ENCODE data around the gene GAS2L2.

The GAS2L2 gene

GRCh38 chr17:35790841-35791240, 37.8 kb upstream of the GAS2L2 start:
- ATAC-seq: no peak
- no peak for TF ChIP-seq TSHZ2 (CRISPR knock-in tag; IDR thresholded peaks at IDR 0.05)
- no peak for TF ChIP-seq PATZ1 (CRISPR knock-in tag; IDR thresholded peaks at IDR 0.05; ENCODE audit: borderline replicate concordance)
- no peak for TF ChIP-seq ZNF8 (CRISPR knock-in tag; IDR thresholded peaks at IDR 0.05)
- TF ChIP-seq PPARA (CRISPR knock-in tag; IDR thresholded peaks at IDR 0.05; ENCODE audit: borderline replicate concordance): no peak
- TF ChIP-seq ESRRG (CRISPR knock-in tag; IDR thresholded peaks at IDR 0.05): no peak
- TF ChIP-seq CREB5 (CRISPR knock-in tag; IDR thresholded peaks at IDR 0.05; ENCODE audit: low read depth): no peak
- no peak for TF ChIP-seq ZNF565 (CRISPR knock-in tag; conservative IDR thresholded peaks at IDR 0.05; ENCODE audit: low read depth)
- TF ChIP-seq ZFP30 (CRISPR knock-in tag; IDR thresholded peaks at IDR 0.05): no peak
- TF ChIP-seq TCF4 (CRISPR knock-in tag; IDR thresholded peaks at IDR 0.05; ENCODE audit: borderline replicate concordance): no peak
- no peak for TF ChIP-seq OSR1 (CRISPR knock-in tag; IDR thresholded peaks at IDR 0.05)
- no peak for TF ChIP-seq BACH2 (CRISPR knock-in tag; IDR thresholded peaks at IDR 0.05; ENCODE audit: borderline replicate concordance)
- TF ChIP-seq ZC3H10 (CRISPR knock-in tag; IDR thresholded peaks at IDR 0.05): no peak
- no peak for TF ChIP-seq ZNF70 (CRISPR knock-in tag; IDR thresholded peaks at IDR 0.05)
- no peak for TF ChIP-seq SNAI2 (CRISPR knock-in tag; IDR thresholded peaks at IDR 0.05)
- TF ChIP-seq RARB (CRISPR knock-in tag; IDR thresholded peaks at IDR 0.05): no peak
- no peak for TF ChIP-seq ARNTL (CRISPR knock-in tag; IDR thresholded peaks at IDR 0.05; ENCODE audit: borderline replicate concordance, low read depth)

GRCh38 chr17:35788477-35789368, 35.7 kb upstream of the GAS2L2 start:
- TF ChIP-seq ESRRG (CRISPR knock-in tag; IDR thresholded peaks at IDR 0.05): no peak
- no peak for TF ChIP-seq GLIS3 (CRISPR knock-in tag; IDR thresholded peaks at IDR 0.05)
- peak; percentile 68 for ATAC-seq

- TF ChIP-seq CREB5 (CRISPR knock-in tag; IDR thresholded peaks at IDR 0.05; ENCODE audit: low read depth) (no peak), TSHZ2 (CRISPR knock-in tag; IDR thresholded peaks at IDR 0.05) (0 out of 2 replicates have a peak, but pooled peaks have one; percentile 42), TCF4 (CRISPR knock-in tag; IDR thresholded peaks at IDR 0.05; ENCODE audit: borderline replicate concordance) (peak; percentile 78; the same call in 1 of the 2 replicates), RARB (CRISPR knock-in tag; IDR thresholded peaks at IDR 0.05) (no peak), ARNTL (CRISPR knock-in tag; IDR thresholded peaks at IDR 0.05; ENCODE audit: borderline replicate concordance, low read depth) (no peak), ZC3H10 (CRISPR knock-in tag; IDR thresholded peaks at IDR 0.05) (no peak), ZFP3 (CRISPR knock-in tag; IDR thresholded peaks at IDR 0.05) (no peak), ZNF8 (CRISPR knock-in tag; IDR thresholded peaks at IDR 0.05) (no peak), ZNF565 (CRISPR knock-in tag; conservative IDR thresholded peaks at IDR 0.05; ENCODE audit: low read depth) (no peak), TOX (CRISPR knock-in tag; IDR thresholded peaks at IDR 0.05; ENCODE audit: borderline replicate concordance) (no peak), CSRNP3 (CRISPR knock-in tag; IDR thresholded peaks at IDR 0.05) (no peak), ISL1 (CRISPR knock-in tag; IDR thresholded peaks at IDR 0.05) (no peak), POU6F1 (CRISPR knock-in tag; IDR thresholded peaks at IDR 0.05; ENCODE audit: borderline replicate concordance, low read depth) (no peak)
- peak; percentile 69 for ATAC-seq
These were observed 33.9 kb upstream of the GAS2L2 start for GRCh38 chr17:35786941-35787432.
